Right atrium auricular region (tissue), 2 donors: ENCODE measurements around the gene BEND3. TPM values are rescaled to one million over a fixed set of nuclear protein-coding genes. Genes with fewer than 3 reads are reported as not detected.
"Not testable (repeated sequence)": the region's sequence is repeated elsewhere in the genome, so short reads cannot be mapped to it uniquely, and the experiment has no call there.

Source experiments
- DNase-seq: peaks from one replicate; pipeline ENCODE4 v3.0.0-alpha.2; 2019; ENCODE audit warnings: low spot score
- H3K27ac ChIP-seq, 2 donors: fragments of 200-600 bp; sonication (generic); 1 replicate in 1 of 2; 2 replicates in 1 of 2; pipeline ENCODE4 v1.5.1; 2016 to 2019
- H3K27me3 ChIP-seq, 2 donors: fragments of 200-600 bp; sonication (generic); one replicate each; pipeline versions ENCODE4 v1.5.1 to v1.6.0; 2017 to 2019
- H3K36me3 ChIP-seq: fragments of 200-600 bp; sonication (generic); one replicate; pipeline ENCODE4 v1.5.1; 2016
- H3K4me1 ChIP-seq, 2 donors: fragments of 200-600 bp; sonication (generic); one replicate each; pipeline versions ENCODE4 v1.5.1 to v1.6.0; 2017 to 2019
- H3K4me3 ChIP-seq, 2 donors: fragments of 200-600 bp; sonication (generic); 1 replicate in 1 of 2; 2 replicates in 1 of 2; pipeline ENCODE4 v1.5.1; 2017 to 2019; ENCODE audit warnings: mild to moderate bottlenecking in 1 of 2, moderate library complexity in 1 of 2
- H3K9me3 ChIP-seq, 2 donors: fragments of 200-600 bp; sonication (generic); one replicate each; pipeline ENCODE4 v1.5.1; 2019
- total RNA-seq, 2 donors: library from RNA; depleted of rRNA; stranded (reverse); fragments of >200 nt; gene quantifications; one replicate each; pipeline ENCODE4 v1.1.0, GENCODE V29; 2016
- TF ChIP-seq, protein P1 (sequence below), 2 donors: fragments of 200-600 bp; sonication (generic); IDR thresholded peaks; one replicate each; pipeline ENCODE4 v1.5.1; 2019; ENCODE audit warnings: antibody characterized with exemption in 2 of 2

The BEND3 gene
- total RNA-seq, result 1 to 10 TPM in 1 of 2 donors, under 1 TPM in 1; 0.56 to 1.9 TPM

DNA sequence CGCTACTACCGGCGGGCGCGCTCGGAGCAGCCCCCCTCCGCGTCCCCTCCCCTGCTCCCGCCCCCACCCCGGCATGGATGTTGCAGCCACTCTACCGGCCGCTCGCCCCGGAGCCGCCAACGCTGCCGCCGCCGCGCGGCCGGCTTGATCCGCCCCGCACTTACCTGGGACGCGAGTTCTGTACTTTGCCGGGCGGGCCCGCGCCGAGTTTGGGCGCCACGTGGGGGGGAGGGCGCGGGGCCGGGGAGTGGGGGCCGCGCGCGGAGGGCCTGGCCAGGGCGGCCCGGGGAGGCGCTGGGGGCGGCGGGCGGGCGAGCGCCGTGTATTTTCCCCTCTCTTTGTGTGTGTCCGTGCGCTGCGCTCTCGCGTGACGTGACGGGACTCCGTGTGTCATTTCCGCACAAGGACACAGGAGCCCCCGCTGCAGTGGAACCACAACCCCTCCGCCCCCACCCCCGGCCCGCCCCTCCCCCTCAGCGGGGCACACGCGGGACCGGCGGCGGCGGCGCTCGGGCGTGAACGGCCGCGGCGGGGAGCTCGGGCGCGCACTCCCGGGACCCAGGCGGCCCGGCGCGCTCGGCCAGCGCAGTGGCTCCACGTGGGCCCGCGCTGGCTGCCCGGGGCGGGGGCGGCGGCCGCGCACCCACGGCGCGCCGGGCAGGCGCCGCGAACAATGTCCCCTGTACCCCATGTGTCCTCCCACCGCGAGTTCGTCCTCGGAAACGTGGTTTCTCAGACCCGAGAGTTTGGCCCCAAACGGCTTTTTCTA is at the start of gene BEND3:
Gene BEND3 (minus strand): TSS at position 590 of the 769 bp plus-strand sequence. CDS start 16,230 bp downstream, outside the sequence.
- DNase-seq, result no peak

DNA sequence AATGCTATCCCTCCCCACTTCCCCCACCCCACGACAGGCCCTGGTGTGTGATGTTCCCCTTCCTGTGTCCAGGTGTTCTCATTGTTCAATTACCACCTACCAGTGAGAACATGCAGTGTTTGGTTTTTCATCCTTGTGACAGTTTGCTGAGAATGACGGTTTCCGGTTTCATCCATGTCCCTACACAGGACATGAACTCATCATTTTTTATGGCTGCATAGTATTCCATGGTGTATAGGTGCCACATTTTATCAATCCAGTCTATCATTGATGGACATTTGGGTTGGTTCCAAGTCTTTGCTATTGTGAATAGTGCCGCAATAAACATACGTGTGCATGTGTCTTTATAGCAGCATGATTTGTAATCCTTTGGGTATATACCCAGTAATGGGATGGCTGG is 49.0 kb upstream of the BEND3 start:
- not testable (repeated sequence) for H3K27ac ChIP-seq, DNase-seq, H3K4me3 ChIP-seq, H3K9me3 ChIP-seq, H3K4me1 ChIP-seq, H3K27me3 ChIP-seq, H3K36me3 ChIP-seq

More for the DNA sequence above, at the start of gene BEND3:
- H3K36me3 ChIP-seq, result no peaks in the 10 kb centered on the region
- H3K9me3 ChIP-seq, result no peaks in the 10 kb centered on the region
- peak within 1 kb of the TSS; percentile 67 to 70 for H3K27ac ChIP-seq
- peak within 1 kb of the TSS; percentile 63 to 65 for H3K4me3 ChIP-seq
- H3K4me1 ChIP-seq, result peaks cover 0 to 20% of the 10 kb centered on the region in 2 donors
- TF ChIP-seq, protein P1, sequence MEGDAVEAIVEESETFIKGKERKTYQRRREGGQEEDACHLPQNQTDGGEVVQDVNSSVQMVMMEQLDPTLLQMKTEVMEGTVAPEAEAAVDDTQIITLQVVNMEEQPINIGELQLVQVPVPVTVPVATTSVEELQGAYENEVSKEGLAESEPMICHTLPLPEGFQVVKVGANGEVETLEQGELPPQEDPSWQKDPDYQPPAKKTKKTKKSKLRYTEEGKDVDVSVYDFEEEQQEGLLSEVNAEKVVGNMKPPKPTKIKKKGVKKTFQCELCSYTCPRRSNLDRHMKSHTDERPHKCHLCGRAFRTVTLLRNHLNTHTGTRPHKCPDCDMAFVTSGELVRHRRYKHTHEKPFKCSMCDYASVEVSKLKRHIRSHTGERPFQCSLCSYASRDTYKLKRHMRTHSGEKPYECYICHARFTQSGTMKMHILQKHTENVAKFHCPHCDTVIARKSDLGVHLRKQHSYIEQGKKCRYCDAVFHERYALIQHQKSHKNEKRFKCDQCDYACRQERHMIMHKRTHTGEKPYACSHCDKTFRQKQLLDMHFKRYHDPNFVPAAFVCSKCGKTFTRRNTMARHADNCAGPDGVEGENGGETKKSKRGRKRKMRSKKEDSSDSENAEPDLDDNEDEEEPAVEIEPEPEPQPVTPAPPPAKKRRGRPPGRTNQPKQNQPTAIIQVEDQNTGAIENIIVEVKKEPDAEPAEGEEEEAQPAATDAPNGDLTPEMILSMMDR (IDR thresholded peaks at IDR 0.05), result no peak
- no peaks in the 10 kb centered on the region for H3K27me3 ChIP-seq

DNA sequence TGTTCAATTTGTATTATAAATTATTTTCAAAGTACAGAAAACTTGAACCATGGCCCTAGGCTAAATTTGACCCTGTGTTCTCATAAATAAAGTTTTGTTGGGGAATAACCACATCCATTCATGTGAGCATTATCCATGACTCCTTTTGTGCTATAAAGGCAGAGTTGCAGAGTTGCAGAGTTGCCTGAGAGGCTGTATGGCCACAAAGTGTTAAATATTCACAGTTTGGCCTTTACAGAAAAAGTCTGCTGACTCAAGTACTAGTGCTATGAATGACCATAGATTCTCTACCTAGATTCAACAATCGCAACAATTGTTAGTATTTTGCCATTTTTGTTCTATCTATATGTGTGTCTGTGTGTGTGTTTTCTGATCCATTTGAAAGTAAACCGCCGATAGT is 46.2 kb upstream of the BEND3 start:
- H3K4me3 ChIP-seq, result no peak overlapping the region
- H3K4me1 ChIP-seq, result no peaks in the 10 kb centered on the region
- no peaks in the 10 kb centered on the region for H3K27me3 ChIP-seq
- no peaks in the 10 kb centered on the region for H3K36me3 ChIP-seq
- no peaks in the 10 kb centered on the region for H3K9me3 ChIP-seq
- DNase-seq, result no peak
- no peak overlapping the region for H3K27ac ChIP-seq
- TF ChIP-seq, protein P1 (IDR thresholded peaks at IDR 0.05), result no peak

DNA sequence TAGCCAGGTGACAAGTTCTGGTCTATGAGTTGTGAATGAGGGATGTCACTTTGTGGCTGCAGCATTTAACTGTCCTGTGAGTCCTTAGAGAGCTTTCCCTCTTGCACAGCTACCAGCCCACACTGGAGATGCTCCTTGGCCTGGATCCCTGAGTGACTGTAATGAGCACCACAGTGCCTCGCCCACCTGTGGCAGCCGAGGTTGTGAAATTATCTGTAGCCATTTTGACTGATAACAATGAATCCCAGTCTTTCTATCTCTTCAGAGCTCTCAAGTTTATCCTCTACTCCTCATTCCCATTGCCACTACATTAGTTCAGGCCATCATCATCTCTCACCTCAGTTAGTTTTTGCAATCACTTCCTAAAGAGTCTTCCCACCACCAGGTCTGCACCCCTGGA is 41.3 kb upstream of the BEND3 start:
- H3K4me3 ChIP-seq, result no peak overlapping the region
- H3K4me1 ChIP-seq, result no peaks in the 10 kb centered on the region
- no peak overlapping the region for H3K27ac ChIP-seq
- TF ChIP-seq, protein P1 (IDR thresholded peaks at IDR 0.05), result no peak
- H3K36me3 ChIP-seq, result no peaks in the 10 kb centered on the region
- H3K9me3 ChIP-seq, result no peaks in the 10 kb centered on the region
- no peaks in the 10 kb centered on the region for H3K27me3 ChIP-seq
- no peak for DNase-seq

DNA sequence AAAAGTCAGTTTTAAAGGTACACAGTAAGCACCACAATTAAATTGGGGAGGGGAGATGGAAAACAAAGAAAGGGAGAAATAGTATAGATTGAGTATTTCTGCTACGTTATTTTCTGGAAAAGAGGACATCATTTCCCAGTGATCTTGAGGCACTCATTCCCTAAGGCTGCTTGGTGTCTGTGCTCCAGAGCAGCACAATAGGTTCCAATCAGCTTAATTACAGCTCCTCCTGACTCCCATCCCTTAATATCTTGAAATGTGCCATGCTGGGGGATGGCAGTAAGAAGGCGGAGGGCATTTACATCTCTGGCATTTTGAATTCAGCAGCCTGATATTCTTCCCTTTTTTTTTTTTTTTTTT is 39.5 kb upstream of the BEND3 start:
- no peak for DNase-seq
- H3K36me3 ChIP-seq, result no peaks in the 10 kb centered on the region
- H3K4me3 ChIP-seq, result no peak overlapping the region
- no peak overlapping the region for H3K27ac ChIP-seq
- H3K9me3 ChIP-seq, result no peaks in the 10 kb centered on the region
- no peaks in the 10 kb centered on the region for H3K27me3 ChIP-seq
- no peaks in the 10 kb centered on the region for H3K4me1 ChIP-seq
- TF ChIP-seq, protein P1 (IDR thresholded peaks at IDR 0.05), result no peak

DNA sequence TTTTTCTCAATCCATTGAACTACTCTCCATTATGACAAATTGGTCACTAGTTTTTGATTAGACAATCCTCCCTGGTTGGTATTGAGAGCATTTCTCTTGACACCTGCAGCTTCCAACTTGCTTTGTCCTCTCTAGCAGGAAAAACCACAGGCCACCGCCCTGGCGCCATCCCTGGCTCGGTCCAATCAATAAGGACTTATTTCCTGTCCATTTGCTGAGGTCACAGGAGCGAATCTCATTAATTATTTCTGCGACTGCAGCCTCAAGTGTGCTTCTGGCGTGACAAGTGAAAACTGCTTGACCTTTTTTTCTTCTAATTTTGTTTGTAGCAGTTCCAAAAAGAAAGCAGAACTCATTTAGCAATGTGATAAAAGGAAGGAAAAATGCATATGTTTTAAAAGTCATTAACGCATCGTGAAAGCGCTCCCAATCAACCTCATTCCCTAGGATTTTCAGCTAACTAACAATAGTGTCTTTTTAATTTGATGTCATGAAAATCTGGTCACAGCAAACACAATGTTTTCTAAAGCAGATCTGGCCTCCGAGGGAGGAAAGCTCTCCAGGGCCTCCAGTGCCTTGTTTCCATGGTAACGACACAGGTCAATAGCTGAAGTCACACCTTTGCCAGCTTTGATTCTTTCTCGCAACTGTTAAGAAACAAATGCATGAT is 39.0 kb upstream of the BEND3 start:
- DNase-seq, result no peak
- Histone ChIP-seq H3K4me3 (no peak overlapping the region), H3K9me3 (no peaks in the 10 kb centered on the region), H3K4me1 (no peaks in the 10 kb centered on the region), H3K36me3 (no peaks in the 10 kb centered on the region), H3K27me3 (no peaks in the 10 kb centered on the region), H3K27ac (no peak overlapping the region)
- TF ChIP-seq, protein P1 (IDR thresholded peaks at IDR 0.05), result no peak
